ENCODE measurements around the gene CPNE7. TPM values are rescaled to one million over a fixed set of nuclear protein-coding genes. Genes with fewer than 3 reads are reported as not detected.
"Not testable (repeated sequence)": the region's sequence is repeated elsewhere in the genome, so short reads cannot be mapped to it uniquely, and the experiment has no call there.

The CPNE7 gene
- total RNA-seq, 2 donors from 2014 or later = 0.73 to 0.92 TPM

GRCh38 chr16:89563639-89564392, 11.7 kb upstream of the CPNE7 start:
- intact Hi-C loops (cut with DNase I, micrococcal nuclease) = no loop called here
- ATAC-seq = no peak
- peak in 1 of 2 donors; percentile 6 for DNase-seq

GRCh38 chr16:89564476-89565255, 10.9 kb upstream of the CPNE7 start:
- no peak for DNase-seq
- ATAC-seq = no peak
- intact Hi-C loops (cut with DNase I, micrococcal nuclease) = no loop called here

- intact Hi-C loops (cut with DNase I, micrococcal nuclease) = no loop called here
- DNase-seq (no peak), ATAC-seq (peak; percentile 4)
Measured at GRCh38 chr16:89565256-89565505, 10.4 kb upstream of the CPNE7 start.

GRCh38 chr16:89565506-89566372, 9.8 kb upstream of the CPNE7 start:
- peak; percentile 61 for ATAC-seq

GRCh38 chr16:89567656-89568594, 7.6 kb upstream of the CPNE7 start:
- intact Hi-C loops (cut with DNase I, micrococcal nuclease) = no loop called here
- ATAC-seq (no peak), DNase-seq (peak in 1 of 2 donors; percentile 7)

More at GRCh38 chr16:89565506-89566372, 9.8 kb upstream of the CPNE7 start:
- intact Hi-C loops (cut with DNase I, micrococcal nuclease) = no loop called here
- DNase-seq = peak; percentile 58 to 74

- ATAC-seq (no peak), DNase-seq (no peak)
- intact Hi-C loops (cut with DNase I, micrococcal nuclease) = no loop called here
Measured at GRCh38 chr16:89569506-89570341, 5.8 kb upstream of the CPNE7 start.

- intact Hi-C loops (cut with DNase I, micrococcal nuclease) = no loop called here
- ATAC-seq (no peak), DNase-seq (no peak)
Measured at GRCh38 chr16:89570342-89570923, 5.1 kb upstream of the CPNE7 start.

- DNase-seq; ATAC-seq; intact Hi-C loops (cut with DNase I, micrococcal nuclease): not testable (repeated sequence)
Measured at GRCh38 chr16:89570983-89571598, 4.5 kb upstream of the CPNE7 start.

- intact Hi-C loops (cut with DNase I, micrococcal nuclease) = no loop called here
- ATAC-seq = no peak
- no peak for DNase-seq
Measured at GRCh38 chr16:89571636-89572035, 3.9 kb upstream of the CPNE7 start.

GRCh38 chr16:89572073-89572484, 3.5 kb upstream of the CPNE7 start:
- DNase-seq (no peak), ATAC-seq (no peak)
- intact Hi-C loops (cut with DNase I, micrococcal nuclease) = no loop called here

GRCh38 chr16:89572485-89573205, 2.9 kb upstream of the CPNE7 start:
- ATAC-seq (peak; percentile 44), DNase-seq (no peak)
- intact Hi-C loops (cut with DNase I, micrococcal nuclease) = no loop called here

GRCh38 chr16:89573826-89574680, 1.5 kb upstream of the CPNE7 start:
- DNase-seq (no peak), ATAC-seq (no peak)
- intact Hi-C loops (cut with DNase I, micrococcal nuclease) = no loop called here

GRCh38 chr16:89574681-89575246, 794 bp upstream of the CPNE7 start:
- intact Hi-C loops (cut with DNase I, micrococcal nuclease) = no loop called here
- ATAC-seq = peak; percentile 88
- DNase-seq = peak in 1 of 2 donors; percentile 73

GRCh38 chr16:89576153-89577054, 846 bp downstream of the CPNE7 start:
- intact Hi-C loops (cut with DNase I, micrococcal nuclease) = no loop called here

More at GRCh38 chr16:89576153-89577054, 846 bp downstream of the CPNE7 start:
- ATAC-seq (no peak), DNase-seq (no peak)
